Upper lobe of right lung (tissue), 1 donor: ENCODE results near the gene EXOSC5. TPM values are rescaled to one million over a fixed set of nuclear protein-coding genes. Genes with fewer than 3 reads are reported as not detected.

Source experiments
- ATAC-seq: fragments of 200-7000 bp; cut with Tn5 transposase; one replicate; pipeline ENCODE4 v1.9.1; 2020; ENCODE audit warnings: mild to moderate bottlenecking, moderate library complexity
- DNase-seq: peaks from one replicate; pipeline ENCODE4 v3.0.0-alpha.2; 2020
- H3K27ac ChIP-seq: fragments of 200-600 bp; one replicate; pipeline ENCODE4 v1.8.0; 2022
- H3K27me3 ChIP-seq: fragments of 200-600 bp; one replicate; pipeline ENCODE4 v1.8.0; 2022; ENCODE audit warnings: mild to moderate bottlenecking
- H3K36me3 ChIP-seq: fragments of 200-600 bp; one replicate; pipeline ENCODE4 v1.8.0; 2022
- H3K4me1 ChIP-seq: fragments of 200-600 bp; one replicate; pipeline ENCODE4 v1.8.0; 2022
- H3K4me3 ChIP-seq: fragments of 200-600 bp; one replicate; pipeline ENCODE4 v1.8.0; 2022; ENCODE audit warnings: mild to moderate bottlenecking
- H3K9me3 ChIP-seq: fragments of 200-600 bp; one replicate; pipeline ENCODE4 v1.8.0; 2022
- intact Hi-C: fragments of 100-400 bp; cut with DNase I; formaldehyde crosslinking; loops from one replicate; pipeline ENCODE4 v1.11.0; 2022
- total RNA-seq: library from RNA; stranded (reverse); fragmentation: NEBNext Ultra II Directional; extraction: Animal tissue kit (Norgen Biotek cat#: 25700); gene quantifications from one replicate; pipeline ENCODE4 v1.2.1, GENCODE V29; 2021
- TF ChIP-seq, protein P1 (sequence below): fragments of 200-600 bp; IDR thresholded peaks from one replicate; pipeline ENCODE4 v1.8.0; 2022; ENCODE audit warnings: antibody characterized with exemption
- donor health status: DM: no; HTN: yes; CAD: no; lungs with severe emphysema.

EXOSC5 gene
- total RNA-seq, 1 donor from 2014 or later: 12.4 TPM

DNA sequence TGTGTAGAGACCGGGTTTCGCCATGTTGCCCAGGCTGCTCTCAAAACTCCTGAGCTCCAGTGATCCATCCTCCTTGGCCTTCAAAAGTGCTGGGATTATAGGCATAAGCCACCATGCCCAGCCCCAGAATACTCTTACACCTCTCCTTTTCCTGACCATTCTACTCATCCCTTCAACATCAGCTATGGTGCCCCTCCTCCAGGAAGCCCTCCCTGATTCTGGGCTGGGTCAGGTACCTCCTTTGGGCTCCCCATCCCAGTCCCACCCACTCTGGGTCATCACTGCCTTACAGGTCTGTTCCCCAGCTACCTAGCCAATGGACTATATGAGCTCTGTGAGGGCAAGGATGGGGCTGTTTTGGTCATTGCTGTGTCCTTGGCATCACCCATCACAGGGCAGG is 53.0 kb downstream of the EXOSC5 start:
- Histone ChIP-seq H3K4me3 (no peak overlapping the region), H3K4me1 (peaks cover 5% of the 10 kb centered on the region), H3K9me3 (no peaks in the 10 kb centered on the region), H3K36me3 (peaks cover 72% of the 10 kb centered on the region), H3K27ac (no peak overlapping the region), H3K27me3 (no peaks in the 10 kb centered on the region)
- intact Hi-C loops: no loop called here
- ATAC-seq (no peak), DNase-seq (no peak)
- TF ChIP-seq, protein P1, sequence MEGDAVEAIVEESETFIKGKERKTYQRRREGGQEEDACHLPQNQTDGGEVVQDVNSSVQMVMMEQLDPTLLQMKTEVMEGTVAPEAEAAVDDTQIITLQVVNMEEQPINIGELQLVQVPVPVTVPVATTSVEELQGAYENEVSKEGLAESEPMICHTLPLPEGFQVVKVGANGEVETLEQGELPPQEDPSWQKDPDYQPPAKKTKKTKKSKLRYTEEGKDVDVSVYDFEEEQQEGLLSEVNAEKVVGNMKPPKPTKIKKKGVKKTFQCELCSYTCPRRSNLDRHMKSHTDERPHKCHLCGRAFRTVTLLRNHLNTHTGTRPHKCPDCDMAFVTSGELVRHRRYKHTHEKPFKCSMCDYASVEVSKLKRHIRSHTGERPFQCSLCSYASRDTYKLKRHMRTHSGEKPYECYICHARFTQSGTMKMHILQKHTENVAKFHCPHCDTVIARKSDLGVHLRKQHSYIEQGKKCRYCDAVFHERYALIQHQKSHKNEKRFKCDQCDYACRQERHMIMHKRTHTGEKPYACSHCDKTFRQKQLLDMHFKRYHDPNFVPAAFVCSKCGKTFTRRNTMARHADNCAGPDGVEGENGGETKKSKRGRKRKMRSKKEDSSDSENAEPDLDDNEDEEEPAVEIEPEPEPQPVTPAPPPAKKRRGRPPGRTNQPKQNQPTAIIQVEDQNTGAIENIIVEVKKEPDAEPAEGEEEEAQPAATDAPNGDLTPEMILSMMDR: no peak

DNA sequence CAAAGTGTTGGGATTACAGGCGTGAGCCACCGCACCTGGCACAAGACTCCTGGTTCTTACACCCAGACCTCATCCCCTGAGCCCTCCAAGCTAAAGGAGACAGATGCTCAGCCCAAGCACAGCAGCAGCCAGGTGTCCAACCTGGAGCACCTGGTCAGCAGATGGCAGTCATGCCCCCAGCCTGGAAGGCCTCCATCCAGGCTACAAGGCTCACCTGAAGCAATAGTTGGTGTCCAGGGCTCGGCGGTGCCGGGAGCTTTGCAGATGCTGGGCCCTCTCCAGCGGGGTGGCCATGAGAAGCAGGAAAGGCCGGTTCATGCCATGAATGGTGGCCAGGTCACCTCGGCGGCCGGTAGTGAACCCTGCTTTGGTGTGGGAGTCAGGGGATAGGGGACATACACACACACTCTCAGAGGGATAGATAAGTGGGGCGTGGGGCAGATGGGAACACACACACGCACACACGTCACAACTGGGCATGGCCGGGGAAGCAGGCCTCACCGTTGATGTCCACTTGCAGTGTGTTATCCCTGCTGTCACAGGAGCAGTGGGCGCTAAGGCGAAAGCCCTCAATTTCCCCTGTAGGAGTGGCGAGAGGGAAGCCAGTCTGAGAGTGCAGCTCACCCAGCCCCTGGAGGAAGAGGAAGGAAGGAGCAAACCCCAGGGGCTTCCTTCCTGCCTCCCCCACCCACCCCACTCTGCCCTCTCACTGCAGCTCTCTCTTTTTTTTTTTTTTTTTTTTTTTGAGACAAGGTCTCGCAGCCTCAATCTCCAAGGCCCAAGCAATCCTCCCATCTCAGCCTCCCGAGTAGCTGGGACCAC is 55.3 kb downstream of the EXOSC5 start:
- H3K36me3 ChIP-seq: peaks cover 77% of the 10 kb centered on the region
- no peak overlapping the region for H3K4me3 ChIP-seq
- H3K27me3 ChIP-seq: no peaks in the 10 kb centered on the region
- no peaks in the 10 kb centered on the region for H3K4me1 ChIP-seq
- no peaks in the 10 kb centered on the region for H3K9me3 ChIP-seq
- DNase-seq (peak; percentile 71), ATAC-seq (peak; percentile 85)
- TF ChIP-seq, protein P1: no peak
- H3K27ac ChIP-seq: no peak overlapping the region
- intact Hi-C loops: no loop called here

DNA sequence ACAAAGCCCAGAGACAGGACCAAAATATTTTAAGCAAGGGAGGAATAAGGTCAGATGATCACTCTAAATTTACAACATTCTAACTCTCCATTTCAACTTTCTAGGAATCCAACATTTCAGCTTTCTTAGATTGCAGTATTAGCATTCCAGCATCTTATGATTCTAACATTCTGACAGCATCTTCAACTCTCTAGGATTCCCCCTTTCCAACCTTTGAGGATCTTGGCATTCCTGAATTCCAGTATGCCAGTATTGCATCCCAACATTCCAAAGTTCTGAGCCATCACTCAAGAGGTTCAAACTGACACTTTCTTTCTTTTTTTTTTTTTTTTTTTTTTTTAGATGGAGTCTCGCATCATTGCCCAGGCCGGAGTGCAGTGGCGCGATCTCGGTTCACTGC is 57.2 kb downstream of the EXOSC5 start:
- ATAC-seq: no peak
- H3K27ac ChIP-seq: no peak overlapping the region
- no peaks in the 10 kb centered on the region for H3K27me3 ChIP-seq
- H3K36me3 ChIP-seq: peaks cover 71% of the 10 kb centered on the region
- no peaks in the 10 kb centered on the region for H3K9me3 ChIP-seq
- no peak overlapping the region for H3K4me3 ChIP-seq
- DNase-seq: no peak
- TF ChIP-seq, protein P1: no peak
- intact Hi-C loops: no loop called here
- H3K4me1 ChIP-seq: no peaks in the 10 kb centered on the region

Other genes with a start within 250 kb of the EXOSC5 start
- gene CYP2S1, start 204.1 kb downstream of the EXOSC5 start, total RNA-seq: 11.1 TPM
- gene AXL, start 178.1 kb downstream of the EXOSC5 start, total RNA-seq: 59.1 TPM
- gene HNRNPUL1, start 133.0 kb downstream of the EXOSC5 start, total RNA-seq: 171 TPM
- gene CCDC97, start 87.2 kb downstream of the EXOSC5 start, total RNA-seq: 31.9 TPM
- gene TGFB1, start 43.4 kb downstream of the EXOSC5 start, total RNA-seq: 99.0 TPM
- 5.5 TPM for gene B9D2, start 33.2 kb downstream of the EXOSC5 start, total RNA-seq
- gene TMEM91, start 20.8 kb downstream of the EXOSC5 start, total RNA-seq: 19.5 TPM
- gene BCKDHA, start 459 bp upstream of the EXOSC5 start, total RNA-seq: 15.0 TPM
- gene B3GNT8, start 30.0 kb upstream of the EXOSC5 start, total RNA-seq: 31.3 TPM
- gene DMAC2, start 42.6 kb upstream of the EXOSC5 start, total RNA-seq: 54.9 TPM
- not detected for gene ERICH4, start 45.8 kb upstream of the EXOSC5 start, total RNA-seq
- 16.3 TPM for gene CEACAM21, start 178.8 kb upstream of the EXOSC5 start, total RNA-seq
- gene CEACAM4, start 229.7 kb upstream of the EXOSC5 start, total RNA-seq: 4.6 TPM